ENCODE data around the gene P2RX4. TPM values are rescaled to one million over a fixed set of nuclear protein-coding genes. Genes with fewer than 3 reads are reported as not detected.

P2RX4 gene
- total and polyA plus RNA-seq, 2 of the 4 experiments (the other 2 are of a cell fraction): 9.5 to 12.6 TPM

DNA sequence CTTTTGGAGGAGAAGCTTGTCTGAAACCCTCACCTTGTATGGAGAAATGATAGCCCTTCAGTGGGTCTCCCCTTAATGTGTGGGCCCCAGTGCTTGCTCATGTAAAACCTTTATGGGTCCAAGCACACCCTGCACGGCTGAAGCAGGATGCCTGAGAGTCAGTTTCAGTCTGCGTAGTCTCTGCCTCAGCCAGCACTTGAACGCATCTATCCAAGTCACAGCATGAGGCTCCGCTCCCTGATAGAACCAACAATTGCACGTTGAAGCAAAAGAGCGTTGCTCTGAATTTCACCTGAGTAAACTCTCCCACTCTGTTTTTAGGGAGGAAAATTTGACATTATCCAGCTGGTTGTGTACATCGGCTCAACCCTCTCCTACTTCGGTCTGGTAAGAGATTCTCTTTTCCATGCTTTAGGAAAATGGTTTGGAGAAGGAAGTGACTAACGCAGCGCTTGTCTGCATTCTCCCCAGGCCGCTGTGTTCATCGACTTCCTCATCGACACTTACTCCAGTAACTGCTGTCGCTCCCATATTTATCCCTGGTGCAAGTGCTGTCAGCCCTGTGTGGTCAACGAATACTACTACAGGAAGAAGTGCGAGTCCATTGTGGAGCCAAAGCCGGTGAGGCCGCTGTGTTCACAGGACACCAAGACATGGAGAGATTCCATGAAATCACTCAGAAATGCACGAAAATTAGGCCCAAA is 33.0 kb upstream of the P2RX4 start:
- Histone ChIP-seq H4K20me1 (ENCODE audit: insufficient read depth, low read length) (no peaks in the 10 kb centered on the region), H3K18ac (ENCODE audit: low read depth, low read length) (no peak overlapping the region), H2BK15ac (ENCODE audit: low read depth, low read length) (no peak overlapping the region), H2AK5ac (ENCODE audit: low read depth, low read length) (no peak overlapping the region), H2BK20ac (ENCODE audit: low read depth, low read length) (no peak overlapping the region), H4K5ac (ENCODE audit: low read depth, low read length) (no peak overlapping the region), H3K4me1 (ENCODE audit: control insufficient read depth, insufficient read depth, low read length) (peaks cover 2% of the 10 kb centered on the region; the same call in 1 of the 2 replicates), H3K4me3 (ENCODE audit: insufficient read depth, low read depth, low read length) (no peak overlapping the region), H3K4me2 (ENCODE audit: low read depth, low read length) (no peak overlapping the region), H3K14ac (replicated peaks; ENCODE audit: low read depth, low read length) (no peak overlapping the region), H4K91ac (ENCODE audit: insufficient read depth, low read depth, low read length) (no peak overlapping the region), H3K9me1 (ENCODE audit: insufficient read depth, low read length) (no peaks in the 10 kb centered on the region), H3K23ac (ENCODE audit: low read depth, low read length) (no peak overlapping the region), H3K9ac (ENCODE audit: low read depth, low read length) (no peak overlapping the region), H3K56ac (ENCODE audit: extremely low read depth, insufficient read depth, low read length) (no peak overlapping the region), H2BK120ac (ENCODE audit: low read depth, low read length) (no peak overlapping the region), H3K4ac (ENCODE audit: low read depth, low read length) (no peak overlapping the region), H3K27ac (ENCODE audit: insufficient read depth, low read length) (no peak overlapping the region), H2AFZ (replicated peaks; ENCODE audit: low read length, poor library complexity) (no peak overlapping the region), H2AK9ac (replicated peaks; ENCODE audit: low read depth, low read length, poor library complexity) (no peak overlapping the region), H3K9me3 (ENCODE audit: control insufficient read depth, insufficient read depth, low read length) (no peaks in the 10 kb centered on the region), H3K79me1 (ENCODE audit: low read depth in 1 of 2, low read length in 2 of 2) (no peaks in the 10 kb centered on the region), H4K8ac (ENCODE audit: low read depth in 2 of 2, low read length in 2 of 2) (no peak overlapping the region), H2BK5ac (ENCODE audit: low read depth, low read length, poor library complexity, severe bottlenecking) (no peak overlapping the region), H3K36me3 (ENCODE audit: control insufficient read depth, insufficient read depth, low read length) (no peaks in the 10 kb centered on the region), H3K27me3 (ENCODE audit: control insufficient read depth, insufficient read depth, low read length) (no peaks in the 10 kb centered on the region; the same call in 1 of the 2 replicates)
- 77% methylated on average over 7 of the region's 19 CpGs; no CpG with 5 or more reads in 1 of the 2 experiments for WGBS, 2 experiments (ENCODE audit: extremely low coverage in 2 of 2, insufficient read length in 1 of 2)
- ChIA-PET CTCF (no interaction called here), POLR2A (ENCODE audit: unreplicated experiment) (no interaction called here)
- ATAC-seq (ENCODE audit: low read depth) (no peak), DNase-seq (no peak)
- dilution Hi-C loops (cut with HindIII; ENCODE audit: low sequenced_read_pairs, unreplicated experiment): no loop called here
- in situ Hi-C loops (cut with MboI; ENCODE audit: low sequenced_read_pairs): no loop called here
- TF ChIP-seq MAFK (IDR thresholded peaks at IDR 0.05; ENCODE audit: low read depth, low read length): no peak
- TF ChIP-seq ELK1 (IDR thresholded peaks at IDR 0.05; ENCODE audit: borderline replicate concordance, low read depth, low read length): no peak
- TF ChIP-seq, protein P1, sequence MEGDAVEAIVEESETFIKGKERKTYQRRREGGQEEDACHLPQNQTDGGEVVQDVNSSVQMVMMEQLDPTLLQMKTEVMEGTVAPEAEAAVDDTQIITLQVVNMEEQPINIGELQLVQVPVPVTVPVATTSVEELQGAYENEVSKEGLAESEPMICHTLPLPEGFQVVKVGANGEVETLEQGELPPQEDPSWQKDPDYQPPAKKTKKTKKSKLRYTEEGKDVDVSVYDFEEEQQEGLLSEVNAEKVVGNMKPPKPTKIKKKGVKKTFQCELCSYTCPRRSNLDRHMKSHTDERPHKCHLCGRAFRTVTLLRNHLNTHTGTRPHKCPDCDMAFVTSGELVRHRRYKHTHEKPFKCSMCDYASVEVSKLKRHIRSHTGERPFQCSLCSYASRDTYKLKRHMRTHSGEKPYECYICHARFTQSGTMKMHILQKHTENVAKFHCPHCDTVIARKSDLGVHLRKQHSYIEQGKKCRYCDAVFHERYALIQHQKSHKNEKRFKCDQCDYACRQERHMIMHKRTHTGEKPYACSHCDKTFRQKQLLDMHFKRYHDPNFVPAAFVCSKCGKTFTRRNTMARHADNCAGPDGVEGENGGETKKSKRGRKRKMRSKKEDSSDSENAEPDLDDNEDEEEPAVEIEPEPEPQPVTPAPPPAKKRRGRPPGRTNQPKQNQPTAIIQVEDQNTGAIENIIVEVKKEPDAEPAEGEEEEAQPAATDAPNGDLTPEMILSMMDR (conservative IDR thresholded peaks at IDR 0.05; ENCODE audit: low read depth, low read length): no peak
- no peak for TF ChIP-seq RAD21 (IDR thresholded peaks at IDR 0.05; ENCODE audit: low read length)
- TF ChIP-seq MAZ (IDR thresholded peaks at IDR 0.05; ENCODE audit: borderline replicate concordance, low read depth, low read length): no peak
- TF ChIP-seq, protein P2, sequence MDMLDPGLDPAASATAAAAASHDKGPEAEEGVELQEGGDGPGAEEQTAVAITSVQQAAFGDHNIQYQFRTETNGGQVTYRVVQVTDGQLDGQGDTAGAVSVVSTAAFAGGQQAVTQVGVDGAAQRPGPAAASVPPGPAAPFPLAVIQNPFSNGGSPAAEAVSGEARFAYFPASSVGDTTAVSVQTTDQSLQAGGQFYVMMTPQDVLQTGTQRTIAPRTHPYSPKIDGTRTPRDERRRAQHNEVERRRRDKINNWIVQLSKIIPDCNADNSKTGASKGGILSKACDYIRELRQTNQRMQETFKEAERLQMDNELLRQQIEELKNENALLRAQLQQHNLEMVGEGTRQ (IDR thresholded peaks at IDR 0.05; ENCODE audit: low read depth, low read length): no peak
- no peak for TF ChIP-seq BHLHE40 (IDR thresholded peaks at IDR 0.05; ENCODE audit: low read depth, low read length)
- TF ChIP-seq SMC3 (IDR thresholded peaks at IDR 0.05; ENCODE audit: low read depth, low read length): no peak
- no peak for TF ChIP-seq RCOR1 (IDR thresholded peaks at IDR 0.05; ENCODE audit: insufficient replicate concordance, low read length)
- no peak for TF ChIP-seq NFE2L2 (IDR thresholded peaks at IDR 0.05; ENCODE audit: low read depth, low read length)
- no peak for TF ChIP-seq POLR2A (IDR thresholded peaks at IDR 0.05; ENCODE audit: low read depth, low read length)
- TF ChIP-seq CEBPB (IDR thresholded peaks at IDR 0.05; ENCODE audit: low read depth, low read length): no peak
- no peak for TF ChIP-seq RFX5 (IDR thresholded peaks at IDR 0.05; ENCODE audit: low read depth, low read length)
- no peak for TF ChIP-seq CHD1 (IDR thresholded peaks at IDR 0.05; ENCODE audit: low read depth, low read length)
- TF ChIP-seq FOS (IDR thresholded peaks at IDR 0.05; ENCODE audit: low read depth, low read length): no peak
- no TSS peak for BruUV-seq (replicated peaks)
- intact Hi-C loops (cut with micrococcal nuclease): no loop called here
